Fibroblast of mammary gland (primary cell): ENCODE measurements around the gene SRRM5.
"Not testable (repeated sequence)": the region's sequence is repeated elsewhere in the genome, so short reads cannot be mapped to it uniquely, and the experiment has no call there.

Source experiments
- DNase-seq: peaks from one replicate; pipeline ENCODE4 v3.0.0-alpha.2; 2010; ENCODE audit warnings: low read depth
- H3K4me3 ChIP-seq: 2 replicates; pipeline ENCODE4 v1.5.1; 2011; ENCODE audit warnings: low read depth, mild to moderate bottlenecking, low read length, moderate library complexity; ENCODE audit not compliant: control insufficient read depth
- TF ChIP-seq, protein P1 (sequence below): conservative IDR thresholded peaks from 2 replicates; pipeline ENCODE4 v1.5.1; 2011; ENCODE audit warnings: low read depth, low read length, inconsistent platforms; ENCODE audit not compliant: control insufficient read depth, insufficient read depth

SRRM5 gene

DNA sequence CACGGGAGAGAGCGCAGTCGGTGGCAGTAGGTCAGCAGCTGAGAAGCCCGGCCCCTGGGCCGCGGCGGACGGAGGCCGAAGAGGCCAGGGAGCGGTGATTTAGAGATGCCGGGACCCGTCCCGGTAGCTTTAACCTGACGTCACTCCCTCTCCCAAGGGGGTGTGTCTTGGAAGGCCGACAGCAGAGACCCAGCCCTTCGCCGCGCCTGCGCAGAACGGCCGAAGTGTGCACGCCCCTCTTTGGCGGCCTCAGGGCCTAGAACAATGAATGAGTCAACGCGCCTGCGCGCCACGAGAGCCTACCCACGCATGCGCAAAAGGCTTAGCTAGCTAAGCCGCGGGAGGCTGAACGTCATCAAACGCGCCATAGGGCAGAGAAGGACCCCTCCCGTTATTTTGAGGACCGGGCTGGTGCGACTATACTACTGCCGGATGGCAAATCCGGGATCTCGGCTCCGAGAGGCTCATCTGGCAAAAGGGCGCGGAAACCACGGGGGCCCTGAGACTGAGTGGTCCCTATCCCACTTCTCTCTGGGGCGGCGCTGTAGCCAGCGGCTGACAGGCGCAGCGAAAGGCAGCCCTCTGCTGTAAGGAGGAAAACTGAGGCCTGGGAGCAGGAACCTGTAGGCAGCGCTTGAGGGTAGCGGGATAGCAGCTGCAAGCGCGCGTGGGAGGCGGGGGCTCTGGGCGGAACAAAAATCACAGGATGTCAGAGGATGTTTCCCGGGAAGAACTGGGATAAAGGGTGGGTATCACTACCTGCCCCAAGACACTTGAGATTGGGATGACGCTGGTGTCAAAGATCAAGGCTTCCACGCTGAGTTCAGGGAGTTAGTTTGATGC lies 15.7 kb upstream of the SRRM5 start, which contains the start of the genes IRGQ and ZNF576:
TSS of gene IRGQ (minus strand) at position 136 of the 843 bp plus-strand sequence. CDS start 796 bp downstream, outside the sequence.
TSS of gene ZNF576 (plus strand) at position 597 of the 843 bp plus-strand sequence. CDS start 514 bp downstream, outside the sequence.
- peak within 1 kb of the TSS; percentile 86 for H3K4me3 ChIP-seq
- DNase-seq, result peak; percentile 99
- TF ChIP-seq, protein P1, sequence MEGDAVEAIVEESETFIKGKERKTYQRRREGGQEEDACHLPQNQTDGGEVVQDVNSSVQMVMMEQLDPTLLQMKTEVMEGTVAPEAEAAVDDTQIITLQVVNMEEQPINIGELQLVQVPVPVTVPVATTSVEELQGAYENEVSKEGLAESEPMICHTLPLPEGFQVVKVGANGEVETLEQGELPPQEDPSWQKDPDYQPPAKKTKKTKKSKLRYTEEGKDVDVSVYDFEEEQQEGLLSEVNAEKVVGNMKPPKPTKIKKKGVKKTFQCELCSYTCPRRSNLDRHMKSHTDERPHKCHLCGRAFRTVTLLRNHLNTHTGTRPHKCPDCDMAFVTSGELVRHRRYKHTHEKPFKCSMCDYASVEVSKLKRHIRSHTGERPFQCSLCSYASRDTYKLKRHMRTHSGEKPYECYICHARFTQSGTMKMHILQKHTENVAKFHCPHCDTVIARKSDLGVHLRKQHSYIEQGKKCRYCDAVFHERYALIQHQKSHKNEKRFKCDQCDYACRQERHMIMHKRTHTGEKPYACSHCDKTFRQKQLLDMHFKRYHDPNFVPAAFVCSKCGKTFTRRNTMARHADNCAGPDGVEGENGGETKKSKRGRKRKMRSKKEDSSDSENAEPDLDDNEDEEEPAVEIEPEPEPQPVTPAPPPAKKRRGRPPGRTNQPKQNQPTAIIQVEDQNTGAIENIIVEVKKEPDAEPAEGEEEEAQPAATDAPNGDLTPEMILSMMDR, result no peak

DNA sequence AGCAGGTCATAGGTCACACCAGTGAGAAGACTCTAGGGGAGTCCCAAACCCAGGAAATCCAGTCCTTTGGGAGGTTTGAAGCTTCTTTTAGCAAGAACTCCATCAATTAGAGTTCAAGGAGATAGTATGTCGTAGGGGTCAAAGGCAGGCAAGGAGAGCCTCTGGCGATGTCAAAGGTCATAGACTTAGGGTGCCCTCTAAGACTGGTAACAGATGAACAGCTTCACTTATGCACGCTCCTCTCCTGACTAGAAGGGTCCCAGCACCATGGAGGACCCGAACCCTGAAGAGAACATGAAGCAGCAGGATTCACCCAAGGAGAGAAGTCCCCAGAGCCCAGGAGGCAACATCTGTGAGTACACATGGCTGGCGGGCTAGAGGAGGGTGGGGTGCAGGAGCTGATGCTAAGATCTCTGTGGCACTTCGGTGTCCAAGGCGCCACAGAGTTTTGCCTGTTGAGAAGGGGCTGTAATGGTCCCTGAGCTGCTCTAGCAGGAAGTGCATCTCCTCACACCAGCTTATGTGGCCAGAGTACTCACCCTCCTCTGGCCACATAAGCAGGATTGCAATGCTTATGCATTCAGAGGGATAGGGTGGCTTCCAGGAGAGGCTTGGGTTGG lies 14.9 kb upstream of the SRRM5 start:
- TF ChIP-seq, protein P1, result no peak
- DNase-seq, result no peak
- H3K4me3 ChIP-seq, result peak overlapping the region; percentile 86

DNA sequence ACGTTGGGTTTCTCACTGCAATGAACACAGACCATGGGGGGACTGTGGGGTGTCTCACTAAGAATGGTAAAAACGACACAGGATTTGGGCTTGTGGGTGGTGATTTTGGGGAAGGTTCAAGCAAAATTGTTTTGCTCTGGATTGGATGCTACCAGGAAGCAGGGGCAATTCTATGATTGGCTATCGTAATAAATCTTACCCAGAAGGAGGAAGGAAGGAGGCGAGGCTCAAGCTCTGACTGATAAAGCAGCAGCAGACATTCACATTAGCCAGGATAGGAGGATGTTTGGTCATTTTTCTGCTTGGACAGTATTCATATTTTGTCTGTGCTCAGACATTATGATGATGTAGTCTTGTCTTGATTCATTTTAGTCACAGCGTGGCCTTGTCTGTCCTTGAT lies 14.0 kb upstream of the SRRM5 start:
- H3K4me3 ChIP-seq, result peak overlapping the region; percentile 86
- TF ChIP-seq, protein P1, result no peak
- no peak for DNase-seq

DNA sequence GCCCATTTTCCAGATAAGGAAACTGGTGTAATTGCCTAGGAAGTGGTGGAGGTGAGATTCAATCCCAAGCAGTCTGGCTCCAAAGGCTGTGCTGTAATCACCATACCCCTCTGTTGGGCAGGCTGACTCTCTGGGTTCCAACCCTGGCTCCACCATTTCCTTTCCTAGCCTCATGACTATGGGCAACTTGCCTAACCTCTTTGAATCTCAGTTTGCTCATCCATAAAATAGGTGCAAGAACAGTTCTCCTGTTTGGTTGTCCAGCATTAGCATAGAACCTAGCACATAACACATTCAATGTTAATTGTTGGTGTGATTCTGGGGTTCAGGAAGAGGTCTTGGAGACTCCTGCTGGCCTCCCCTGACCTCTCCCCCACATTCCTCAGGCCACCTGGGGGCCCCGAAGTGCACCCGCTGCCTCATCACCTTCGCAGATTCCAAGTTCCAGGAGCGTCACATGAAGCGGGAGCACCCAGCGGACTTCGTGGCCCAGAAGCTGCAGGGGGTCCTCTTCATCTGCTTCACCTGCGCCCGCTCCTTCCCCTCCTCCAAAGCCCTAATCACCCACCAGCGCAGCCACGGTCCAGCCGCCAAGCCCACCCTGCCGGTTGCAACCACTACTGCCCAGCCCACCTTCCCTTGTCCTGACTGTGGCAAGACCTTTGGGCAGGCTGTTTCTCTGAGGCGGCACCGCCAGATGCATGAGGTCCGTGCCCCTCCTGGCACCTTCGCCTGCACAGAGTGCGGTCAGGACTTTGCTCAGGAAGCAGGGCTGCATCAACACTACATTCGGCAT lies 13.2 kb upstream of the SRRM5 start:
- TF ChIP-seq, protein P1, result no peak
- no peak overlapping the region for H3K4me3 ChIP-seq
- no peak for DNase-seq

DNA sequence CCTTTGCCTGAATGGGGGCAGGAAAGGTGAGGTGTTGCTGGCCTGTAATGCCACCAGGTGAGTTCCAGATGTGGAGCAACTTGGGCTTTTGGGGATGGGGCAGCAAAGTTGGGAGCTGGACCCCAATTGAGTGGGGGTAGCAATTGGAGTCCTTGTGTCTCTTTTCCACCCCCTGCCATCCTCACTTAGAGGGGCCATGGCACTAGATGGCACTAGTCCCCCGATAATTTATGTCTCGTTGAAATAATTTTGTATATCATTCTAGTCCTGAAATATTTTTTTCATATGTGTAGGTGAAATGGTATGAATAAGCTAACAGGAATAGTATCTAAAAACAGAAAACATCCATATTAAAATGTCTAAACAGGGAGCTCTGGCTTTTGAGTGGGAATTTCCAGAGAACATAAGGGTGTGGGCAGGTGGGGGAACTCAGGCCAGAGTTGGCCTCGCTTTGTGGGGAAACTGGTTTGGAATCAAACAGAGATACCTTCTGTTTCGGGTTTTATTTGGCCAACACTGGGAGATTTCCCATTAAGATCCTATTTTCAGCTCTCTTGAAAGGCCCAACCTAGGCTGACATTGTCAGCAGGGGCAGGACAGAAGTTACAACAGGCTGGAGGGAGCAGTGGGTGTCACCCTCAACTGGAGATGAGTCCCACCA lies 12.1 kb upstream of the SRRM5 start:
- H3K4me3 ChIP-seq, result no peak overlapping the region
- no peak for DNase-seq
- TF ChIP-seq, protein P1, result no peak

DNA sequence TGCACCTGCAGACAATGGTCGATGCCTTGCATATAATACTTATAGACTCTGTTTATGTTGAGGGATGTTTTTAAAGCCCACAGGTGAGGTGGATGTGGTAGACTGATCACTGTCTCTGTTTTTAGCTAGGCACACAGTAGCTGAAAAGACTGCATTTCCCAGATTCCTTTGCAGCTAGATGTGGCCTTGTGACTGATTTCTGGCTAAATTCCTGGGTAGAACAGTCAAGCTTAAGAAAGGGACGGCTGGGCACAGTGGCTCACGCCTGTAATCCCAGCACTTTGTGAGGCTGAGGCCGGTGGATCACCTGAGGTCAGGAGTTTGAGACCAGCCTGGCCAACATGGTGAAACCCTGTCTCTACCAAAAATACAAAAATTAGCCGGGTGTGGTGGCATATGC lies 11.6 kb upstream of the SRRM5 start:
- H3K4me3 ChIP-seq, DNase-seq: not testable (repeated sequence)
